Left lung (tissue), 10 donors: ENCODE results near the gene CRACR2A. TPM values are rescaled to one million over a fixed set of nuclear protein-coding genes. Genes with fewer than 3 reads are reported as not detected.

Source experiments
- ATAC-seq: fragments of 200-7000 bp; cut with Tn5 transposase; one replicate; pipeline ENCODE4 v1.9.1; 2020; ENCODE audit warnings: moderate library complexity
- DNase-seq, 4 donors: peaks; one replicate each; pipeline ENCODE4 v3.0.0-alpha.2; 2013 to 2020
- H3K27ac ChIP-seq, 2 donors: fragments of 200-600 bp; sonication (generic) in 1 of 2; one replicate each; pipeline versions ENCODE4 v1.5.0 to v1.8.0; 2020 to 2021
- H3K27me3 ChIP-seq, 2 donors: fragments of 200-600 bp; sonication (generic) in 1 of 2; one replicate each; pipeline versions ENCODE4 v1.5.0 to v1.8.0; 2020 to 2021
- H3K36me3 ChIP-seq, 2 donors: fragments of 200-600 bp; sonication (generic) in 1 of 2; one replicate each; pipeline versions ENCODE4 v1.5.0 to v1.8.0; 2020 to 2021
- H3K4me1 ChIP-seq, 2 donors: fragments of 200-600 bp; one replicate each; pipeline ENCODE4 v1.8.0; 2021
- H3K4me3 ChIP-seq, 2 donors: fragments of 200-600 bp; sonication (generic) in 1 of 2; one replicate each; pipeline versions ENCODE4 v1.5.0 to v1.8.0; 2020 to 2021; ENCODE audit warnings: mild to moderate bottlenecking in 1 of 2
- H3K9me3 ChIP-seq, 2 donors: fragments of 200-600 bp; sonication (generic) in 1 of 2; one replicate each; pipeline versions ENCODE4 v1.5.0 to v1.8.0; 2020 to 2021
- intact Hi-C, 2 donors: fragments of 100-400 bp; cut with DNase I; formaldehyde crosslinking; loops; one replicate each; pipeline versions ENCODE4 v1.11.2 to v1.14.2; 2022
- polyA plus RNA-seq, 6 donors: library from polyadenylated mRNA; unstranded; fragments of 120-200 nt; gene quantifications; one replicate each; pipeline ENCODE4 v1.2.1, GENCODE V29; 2013; ENCODE audit not compliant: insufficient read length in 6 of 6
- total RNA-seq, 2 donors: library from RNA; stranded (reverse); fragmentation: NEBNext Ultra II Directional; extraction: Animal tissue kit (Norgen Biotek cat#: 25700); gene quantifications; one replicate each; pipeline ENCODE4 v1.2.1, GENCODE V29; 2021
- TF ChIP-seq, protein P1 (sequence below), 2 donors: fragments of 200-600 bp; sonication (generic) in 1 of 2; IDR thresholded peaks; one replicate each; pipeline versions ENCODE4 v1.5.0 to v1.8.0; 2021; ENCODE audit warnings: antibody characterized with exemption in 2 of 2
- donor health status: DM: no; HTN: yes; CAD: no.
- donor health status: DM: no; HTN: no; CAD: no.

CRACR2A gene
- total and polyA plus RNA-seq, 8 donors: 3.2 to 6.5 (median 3.8) TPM

DNA sequence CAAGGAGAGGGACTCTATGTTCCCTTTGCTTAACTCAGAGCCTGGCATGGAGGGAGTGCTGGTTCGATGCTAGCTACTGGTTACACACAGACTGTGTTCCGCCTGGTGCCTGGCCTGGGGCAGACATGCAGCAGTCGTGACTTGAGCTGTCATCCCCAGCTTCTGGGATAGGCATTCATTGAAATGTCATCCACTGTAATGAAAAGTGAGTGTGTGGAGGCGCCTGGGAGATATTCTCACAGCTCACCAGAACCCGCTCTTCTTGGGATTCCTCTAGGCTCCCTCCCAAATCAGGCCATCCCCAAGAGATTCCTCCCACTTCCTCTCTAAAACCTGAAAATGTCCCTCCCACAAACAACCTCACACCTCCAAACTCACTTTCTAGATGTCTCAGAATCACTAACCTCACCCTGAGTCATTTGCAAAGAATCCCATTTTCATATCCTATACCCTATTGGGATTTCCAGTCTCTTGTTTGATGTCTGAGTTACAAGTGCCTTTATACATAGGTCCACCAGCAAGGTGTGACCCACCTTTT lies 82.8 kb downstream of the CRACR2A start:
- Histone ChIP-seq H3K4me3 (no peak overlapping the region), H3K9me3 (no peaks in the 10 kb centered on the region), H3K27me3 (no peaks in the 10 kb centered on the region), H3K27ac (no peak overlapping the region), H3K4me1 (no peaks in the 10 kb centered on the region), H3K36me3 (peaks cover 0 to 82% of the 10 kb centered on the region in 2 donors)
- intact Hi-C loops: no loop called here
- DNase-seq: no peak
- TF ChIP-seq, protein P1, sequence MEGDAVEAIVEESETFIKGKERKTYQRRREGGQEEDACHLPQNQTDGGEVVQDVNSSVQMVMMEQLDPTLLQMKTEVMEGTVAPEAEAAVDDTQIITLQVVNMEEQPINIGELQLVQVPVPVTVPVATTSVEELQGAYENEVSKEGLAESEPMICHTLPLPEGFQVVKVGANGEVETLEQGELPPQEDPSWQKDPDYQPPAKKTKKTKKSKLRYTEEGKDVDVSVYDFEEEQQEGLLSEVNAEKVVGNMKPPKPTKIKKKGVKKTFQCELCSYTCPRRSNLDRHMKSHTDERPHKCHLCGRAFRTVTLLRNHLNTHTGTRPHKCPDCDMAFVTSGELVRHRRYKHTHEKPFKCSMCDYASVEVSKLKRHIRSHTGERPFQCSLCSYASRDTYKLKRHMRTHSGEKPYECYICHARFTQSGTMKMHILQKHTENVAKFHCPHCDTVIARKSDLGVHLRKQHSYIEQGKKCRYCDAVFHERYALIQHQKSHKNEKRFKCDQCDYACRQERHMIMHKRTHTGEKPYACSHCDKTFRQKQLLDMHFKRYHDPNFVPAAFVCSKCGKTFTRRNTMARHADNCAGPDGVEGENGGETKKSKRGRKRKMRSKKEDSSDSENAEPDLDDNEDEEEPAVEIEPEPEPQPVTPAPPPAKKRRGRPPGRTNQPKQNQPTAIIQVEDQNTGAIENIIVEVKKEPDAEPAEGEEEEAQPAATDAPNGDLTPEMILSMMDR (IDR thresholded peaks at IDR 0.05): no peak
- no peak for ATAC-seq

GRCh38 chr12:3669594-3669993 lies 83.3 kb downstream of the CRACR2A start:
- no peak overlapping the region for H3K27ac ChIP-seq

DNA sequence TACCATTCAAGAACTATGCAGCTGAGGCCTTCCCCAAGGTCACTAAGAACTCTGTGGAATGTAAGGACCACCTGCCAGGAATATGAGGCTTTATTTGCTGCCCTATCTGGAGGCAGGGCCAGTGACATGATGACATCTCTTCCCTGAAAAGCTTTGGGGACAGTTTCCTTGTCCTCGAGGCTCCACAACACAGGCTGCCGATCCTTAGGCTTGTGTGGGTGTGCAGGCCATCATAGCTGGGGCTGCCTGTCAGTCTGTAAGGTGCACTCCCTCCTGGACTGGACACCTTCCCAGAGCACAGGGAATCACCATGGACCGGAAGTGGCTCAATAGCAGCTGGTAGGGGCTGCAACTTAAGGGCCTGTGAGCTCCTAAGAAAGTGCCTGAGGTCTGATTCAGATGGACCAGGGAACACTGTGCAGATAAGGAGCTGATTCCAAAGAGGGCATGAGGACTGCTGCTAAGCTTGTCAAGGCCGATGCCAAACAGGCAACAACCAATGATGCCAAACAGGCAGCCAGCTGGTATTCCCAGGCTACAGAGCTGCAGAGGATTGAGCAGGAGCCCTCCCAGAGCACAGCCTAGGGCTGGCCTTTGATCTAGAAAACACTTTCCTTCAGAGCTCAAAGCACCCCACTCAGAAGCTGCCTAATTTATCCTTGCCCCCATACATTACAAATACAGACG lies 84.3 kb downstream of the CRACR2A start:
- H3K27me3 ChIP-seq: no peaks in the 10 kb centered on the region
- TF ChIP-seq, protein P1 (IDR thresholded peaks at IDR 0.05): no peak
- H3K27ac ChIP-seq: no peak overlapping the region
- intact Hi-C loops: no loop called here
- H3K4me3 ChIP-seq: no peak overlapping the region
- DNase-seq (no peak), ATAC-seq (no peak)
- H3K9me3 ChIP-seq: no peaks in the 10 kb centered on the region
- H3K36me3 ChIP-seq: peaks cover 0 to 85% of the 10 kb centered on the region in 2 donors
- H3K4me1 ChIP-seq: no peaks in the 10 kb centered on the region

More at GRCh38 chr12:3669594-3669993, 83.3 kb downstream of the CRACR2A start:
- intact Hi-C loops: no loop called here
- no peaks in the 10 kb centered on the region for H3K4me1 ChIP-seq
- no peak overlapping the region for H3K4me3 ChIP-seq
- DNase-seq (no peak), ATAC-seq (no peak)
- H3K9me3 ChIP-seq: no peaks in the 10 kb centered on the region
- peaks cover 0 to 86% of the 10 kb centered on the region in 2 donors for H3K36me3 ChIP-seq
- TF ChIP-seq, protein P1 (IDR thresholded peaks at IDR 0.05): no peak
- H3K27me3 ChIP-seq: no peaks in the 10 kb centered on the region

DNA sequence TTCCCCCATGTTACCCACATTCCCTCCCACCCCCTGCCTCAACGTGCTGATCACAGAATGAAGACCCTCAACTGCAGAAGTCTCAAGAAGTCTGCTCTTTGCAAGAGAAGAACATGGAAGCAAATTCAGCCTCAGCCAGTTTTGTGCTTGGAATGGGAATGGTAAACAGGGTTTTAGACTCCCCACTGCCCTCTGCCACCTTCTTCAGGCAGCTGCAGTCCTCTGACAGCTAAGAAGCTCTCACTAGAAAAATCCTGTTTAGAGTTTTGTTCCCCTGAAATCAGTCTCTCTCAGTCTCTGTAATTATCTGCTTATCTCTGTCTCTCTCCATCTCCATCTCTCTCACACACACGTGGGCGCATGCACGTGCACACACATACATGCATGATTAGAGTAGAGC lies 85.4 kb downstream of the CRACR2A start:
- H3K27me3 ChIP-seq: no peaks in the 10 kb centered on the region
- no peaks in the 10 kb centered on the region for H3K9me3 ChIP-seq
- no peak overlapping the region for H3K27ac ChIP-seq
- TF ChIP-seq, protein P1 (IDR thresholded peaks at IDR 0.05): no peak
- no peaks in the 10 kb centered on the region for H3K4me1 ChIP-seq
- DNase-seq (no peak), ATAC-seq (no peak)
- H3K36me3 ChIP-seq: peaks cover 0 to 76% of the 10 kb centered on the region in 2 donors
- no peak overlapping the region for H3K4me3 ChIP-seq
- intact Hi-C loops: no loop called here

DNA sequence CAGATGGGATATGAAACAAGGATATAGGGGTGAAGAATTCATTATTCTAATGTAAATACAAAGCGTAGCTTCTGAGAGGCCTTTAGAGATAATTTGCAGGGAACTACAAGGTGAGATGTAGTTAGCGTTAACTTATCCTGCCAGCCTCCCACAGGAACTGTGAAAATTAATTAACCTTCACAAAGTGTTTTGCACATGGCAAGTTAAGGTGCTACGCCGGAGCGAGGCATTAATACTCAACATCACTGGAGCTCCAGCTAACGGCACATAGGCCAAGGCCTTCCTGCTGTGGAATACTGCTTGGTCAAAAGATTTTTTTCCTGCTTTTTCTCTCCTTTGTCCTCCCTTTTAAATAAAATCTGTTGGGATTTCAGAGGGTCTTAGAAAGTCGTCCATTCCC lies 86.5 kb downstream of the CRACR2A start:
- intact Hi-C loops: no loop called here
- no peak overlapping the region for H3K4me3 ChIP-seq
- no peaks in the 10 kb centered on the region for H3K9me3 ChIP-seq
- ATAC-seq (no peak), DNase-seq (no peak)
- no peaks in the 10 kb centered on the region for H3K4me1 ChIP-seq
- peaks cover 0 to 69% of the 10 kb centered on the region in 2 donors for H3K36me3 ChIP-seq
- H3K27ac ChIP-seq: no peak overlapping the region
- H3K27me3 ChIP-seq: no peaks in the 10 kb centered on the region
- TF ChIP-seq, protein P1 (IDR thresholded peaks at IDR 0.05): no peak
